ENCODE measurements around the gene STRBP. TPM values are rescaled to one million over a fixed set of nuclear protein-coding genes. Genes with fewer than 3 reads are reported as not detected.

Gene STRBP
- total RNA-seq, 1 experiment from 2014 or later = 74.0 TPM

GRCh38 chr9:123121457-123121856 is 146.9 kb downstream of the STRBP start:
- peaks cover 4 to 8% (median 8%) of the 10 kb centered on the region in 3 experiments; a peak in 5 of 7 replicates for H3K36me3 Mint-ChIP-seq (ENCODE audit: insufficient read depth in 1 of 3, low read depth in 3 of 3)
- Histone ChIP-seq H3K27me3 (ENCODE audit: insufficient read depth, low read length) (no peaks in the 10 kb centered on the region), H3T11ph (ENCODE audit: low read length) (no peak overlapping the region), H2AFZ (ENCODE audit: low read length) (no peak overlapping the region), H2BK20ac (ENCODE audit: low read depth, low read length, poor library complexity, severe bottlenecking) (no peak overlapping the region), H2BK15ac (ENCODE audit: low read depth, low read length) (no peak overlapping the region), H3K79me1 (ENCODE audit: insufficient read depth, low read depth, low read length, poor library complexity, severe bottlenecking) (no peaks in the 10 kb centered on the region), H2BK120ac (ENCODE audit: low read depth, low read length, poor library complexity, severe bottlenecking) (no peak overlapping the region), H3K4ac (ENCODE audit: low read depth, low read length) (no peak overlapping the region), H2AK5ac (ENCODE audit: insufficient read length, low read length) (no peak overlapping the region), H4K8ac (replicated peaks; ENCODE audit: insufficient read length, low read depth, low read length) (no peak overlapping the region), H3K4me2 (ENCODE audit: insufficient read depth, insufficient read length, low read length) (no peak overlapping the region), H3K79me2 (ENCODE audit: insufficient read depth, low read length) (no peaks in the 10 kb centered on the region), H4K5ac (ENCODE audit: insufficient read length, low read depth, low read length) (no peak overlapping the region), H3K9me3 (ENCODE audit: control insufficient read depth, low read depth, low read length) (no peaks in the 10 kb centered on the region), H3K27ac (ENCODE audit: insufficient read length, low read depth, low read length) (no peak overlapping the region), H4K20me1 (ENCODE audit: control insufficient read depth, insufficient read depth, insufficient read length) (no peaks in the 10 kb centered on the region), H4K91ac (ENCODE audit: insufficient read length, low read depth, low read length) (no peak overlapping the region), H3K18ac (ENCODE audit: insufficient read length, low read depth, low read length) (no peak overlapping the region), H2BK5ac (ENCODE audit: insufficient read length, low read length) (no peak overlapping the region), H3K9ac (ENCODE audit: extremely low read depth, insufficient read length, low read length) (no peak overlapping the region), H2BK12ac (ENCODE audit: insufficient read length, low read depth, low read length) (no peak overlapping the region), H3K4me1 (ENCODE audit: insufficient read depth, low read length) (no peaks in the 10 kb centered on the region), H3K56ac (ENCODE audit: insufficient read length, low read depth, low read length) (no peak overlapping the region), H3K23ac (ENCODE audit: insufficient read length, low read depth, low read length) (no peak overlapping the region), H3K23me2 (ENCODE audit: insufficient read length, low read depth, low read length, poor library complexity, severe bottlenecking) (no peaks in the 10 kb centered on the region), H3K14ac (ENCODE audit: insufficient read depth, low read length) (no peak overlapping the region)
- H3K4me3 Mint-ChIP-seq = no peak overlapping the region
- no CpG with 5 or more reads among the region's 3 CpGs for WGBS (ENCODE audit: extremely low coverage, insufficient read length, low lambda C conversion rate)
- H3K9me3 Mint-ChIP-seq = no peaks in the 10 kb centered on the region
- no peak overlapping the region for H3K27ac Mint-ChIP-seq
- H3K4me1 Mint-ChIP-seq = peaks cover 19 to 31% of the 10 kb centered on the region in 2 experiments
- no peaks in the 10 kb centered on the region for H3K27me3 Mint-ChIP-seq (ENCODE audit: low read depth)
- DNase-seq = no peak
- no peak for TF ChIP-seq CTCF (conservative IDR thresholded peaks at IDR 0.05)
